Erythroblast (primary cell): ENCODE measurements around the gene PSKH1.

ENCODE experiments used
- DNase-seq, 2 experiments: peaks; one replicate each; lab custom pipeline; 2025; lab: John Stamatoyannopoulos, UW
- GATA1 ChIP-seq: IDR thresholded peaks from 2 replicates; pipeline ENCODE4 v1.6.1; 2011; ENCODE audit warnings: low read depth, mild to moderate bottlenecking, control low read depth, low read length, moderate library complexity
- POLR2A ChIP-seq: IDR thresholded peaks from 2 replicates; pipeline ENCODE4 v1.6.1; 2011; ENCODE audit warnings: mild to moderate bottlenecking, low read length

Gene PSKH1

DNA sequence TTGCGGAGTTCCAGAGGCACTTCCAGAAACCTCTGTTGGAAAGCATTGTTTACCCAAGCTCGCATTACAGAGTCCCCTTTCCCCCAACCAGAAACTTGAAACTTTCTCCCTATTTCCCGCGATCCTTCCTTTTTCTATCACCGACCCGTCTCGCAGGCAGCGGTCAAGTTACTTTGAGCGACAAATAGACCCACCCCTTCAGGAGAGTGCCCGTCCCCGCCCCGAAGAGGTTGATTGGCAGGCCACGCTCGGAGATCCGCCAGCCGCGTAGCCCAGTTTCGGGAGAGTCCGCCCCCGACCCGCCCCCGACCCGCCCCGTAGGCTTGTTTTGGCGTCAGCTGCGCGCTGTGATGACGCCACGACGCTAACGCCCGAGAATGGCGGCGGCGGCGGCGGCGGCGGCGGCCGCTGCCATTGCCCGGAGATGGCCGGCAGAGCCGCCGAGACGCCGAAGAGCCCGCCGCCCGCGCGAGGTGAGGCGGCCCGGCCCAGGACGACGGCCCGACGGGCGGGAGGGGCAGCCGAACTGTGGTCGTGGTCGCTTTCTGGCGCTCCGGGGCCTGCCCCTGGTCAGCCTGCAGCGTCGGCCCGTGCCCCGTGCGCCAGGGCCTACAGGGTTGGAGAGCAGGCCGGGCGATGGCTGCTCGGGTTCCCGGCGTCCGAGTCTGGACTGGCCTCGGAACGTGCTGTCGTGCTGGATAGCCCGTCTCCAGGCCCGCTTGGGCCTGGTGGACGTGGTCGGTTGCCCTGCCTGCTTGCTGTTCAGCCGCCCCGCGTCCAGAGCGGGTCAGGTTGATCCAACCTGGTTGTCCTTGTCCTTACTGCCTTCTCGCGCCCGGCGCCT is at the start of gene PSKH1:
PSKH1 (plus strand) TSS at position 356 of the 844 bp plus-strand sequence. CDS start 15,496 bp downstream, outside the sequence.
- DNase-seq: peak; percentile 97 to 99
- TF ChIP-seq POLR2A (peak; percentile 72), GATA1 (no peak)

DNA sequence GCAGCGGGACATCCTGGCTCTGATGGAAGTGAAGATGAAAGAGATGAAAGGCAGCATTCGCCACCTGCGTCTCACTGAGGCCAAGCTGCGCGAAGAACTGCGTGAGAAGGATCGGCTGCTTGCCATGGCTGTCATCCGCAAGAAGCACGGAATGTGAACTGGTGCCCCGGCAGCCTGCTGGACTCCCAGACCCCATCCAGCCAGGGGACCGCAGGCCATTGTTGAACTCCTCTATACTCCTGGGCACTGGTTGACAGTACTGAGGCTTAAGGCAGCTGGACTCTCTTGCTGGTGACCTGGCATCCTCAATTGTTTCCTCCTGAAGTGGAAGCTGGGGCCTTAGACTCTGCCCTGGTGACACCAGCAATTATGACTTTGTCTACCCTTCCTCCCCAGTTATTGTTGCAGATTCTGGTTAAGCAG is 49.7 kb upstream of the PSKH1 start:
- DNase-seq: no peak

DNA sequence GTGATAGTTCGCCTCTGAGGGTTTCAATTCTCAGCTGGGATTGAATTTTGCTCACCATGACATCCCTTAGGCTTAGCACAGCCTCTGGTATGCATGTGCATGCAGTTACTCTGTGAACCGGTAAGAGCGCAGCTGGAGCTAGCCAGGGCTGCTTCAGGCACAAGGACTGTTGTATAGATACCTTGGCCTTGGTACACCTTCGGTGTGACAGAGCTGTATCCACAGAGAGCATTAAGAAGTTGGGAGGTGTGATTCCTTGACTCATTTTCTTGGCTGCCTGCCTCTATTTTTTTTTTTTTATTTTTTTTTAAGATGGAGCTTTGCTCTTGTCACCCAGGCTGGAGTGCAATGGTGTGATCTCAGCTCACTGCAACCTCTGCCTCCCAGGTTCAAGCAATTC is 48.6 kb upstream of the PSKH1 start:
- DNase-seq: no peak

More for the DNA sequence above, 49.7 kb upstream of the PSKH1 start:
- TF ChIP-seq POLR2A (no peak), GATA1 (no peak)

DNA sequence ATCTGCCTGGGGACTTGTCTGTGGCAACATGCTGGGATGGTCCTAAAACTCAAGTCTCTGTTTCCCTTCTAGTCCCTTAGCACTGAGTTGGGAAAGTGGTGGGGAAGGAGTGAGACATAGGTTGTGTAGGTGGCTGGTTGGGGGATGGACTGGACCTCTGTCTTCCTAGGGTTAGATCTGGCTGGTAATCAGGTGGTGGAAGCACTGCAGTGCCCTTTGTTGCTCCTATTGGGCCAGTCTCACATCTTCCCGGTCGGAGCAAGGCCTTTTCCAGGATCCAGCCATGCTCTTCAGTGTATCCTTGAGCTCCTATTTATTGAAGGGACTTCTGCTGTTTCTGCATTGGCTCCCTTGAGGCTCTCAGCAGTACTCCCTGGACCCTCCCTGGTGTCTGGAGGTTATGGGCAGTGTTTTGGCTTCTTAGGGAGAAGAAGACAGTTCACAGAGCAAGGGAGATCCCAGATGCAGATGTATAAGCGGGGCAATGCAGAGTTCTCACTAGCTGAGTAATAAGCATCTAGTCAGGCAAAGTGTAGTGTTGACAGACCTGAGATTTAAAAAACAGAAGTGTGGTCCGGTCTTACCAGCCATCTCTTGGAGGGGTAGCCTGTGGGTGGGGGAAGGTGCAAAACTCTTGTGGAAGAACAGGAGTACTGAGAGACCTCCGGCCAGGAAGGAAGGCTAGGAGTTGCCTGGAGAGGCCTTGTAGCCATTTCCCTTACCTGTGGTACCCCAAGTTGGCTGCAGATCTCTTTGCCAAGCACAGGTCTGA is 47.6 kb upstream of the PSKH1 start:
- TF ChIP-seq POLR2A (no peak), GATA1 (no peak)
- peak in 1 of 2 experiments; percentile 38 for DNase-seq

More for the DNA sequence above, 48.6 kb upstream of the PSKH1 start:
- TF ChIP-seq GATA1 (no peak), POLR2A (no peak)

DNA sequence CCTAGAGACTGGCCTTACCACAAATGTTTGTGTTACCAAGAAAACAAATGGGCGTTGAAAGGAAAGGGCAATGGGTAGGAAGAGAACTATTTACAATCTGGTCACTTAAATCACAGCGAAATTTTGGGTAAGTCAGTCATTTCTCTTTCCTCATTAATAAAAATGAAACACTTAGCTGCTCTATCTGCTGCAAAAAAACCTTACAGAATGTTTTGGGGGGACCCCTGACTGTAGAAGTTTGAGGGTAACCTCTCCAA is 47.1 kb upstream of the PSKH1 start:
- TF ChIP-seq POLR2A (no peak), GATA1 (no peak)
- peak in 1 of 2 experiments; percentile 46 for DNase-seq

DNA sequence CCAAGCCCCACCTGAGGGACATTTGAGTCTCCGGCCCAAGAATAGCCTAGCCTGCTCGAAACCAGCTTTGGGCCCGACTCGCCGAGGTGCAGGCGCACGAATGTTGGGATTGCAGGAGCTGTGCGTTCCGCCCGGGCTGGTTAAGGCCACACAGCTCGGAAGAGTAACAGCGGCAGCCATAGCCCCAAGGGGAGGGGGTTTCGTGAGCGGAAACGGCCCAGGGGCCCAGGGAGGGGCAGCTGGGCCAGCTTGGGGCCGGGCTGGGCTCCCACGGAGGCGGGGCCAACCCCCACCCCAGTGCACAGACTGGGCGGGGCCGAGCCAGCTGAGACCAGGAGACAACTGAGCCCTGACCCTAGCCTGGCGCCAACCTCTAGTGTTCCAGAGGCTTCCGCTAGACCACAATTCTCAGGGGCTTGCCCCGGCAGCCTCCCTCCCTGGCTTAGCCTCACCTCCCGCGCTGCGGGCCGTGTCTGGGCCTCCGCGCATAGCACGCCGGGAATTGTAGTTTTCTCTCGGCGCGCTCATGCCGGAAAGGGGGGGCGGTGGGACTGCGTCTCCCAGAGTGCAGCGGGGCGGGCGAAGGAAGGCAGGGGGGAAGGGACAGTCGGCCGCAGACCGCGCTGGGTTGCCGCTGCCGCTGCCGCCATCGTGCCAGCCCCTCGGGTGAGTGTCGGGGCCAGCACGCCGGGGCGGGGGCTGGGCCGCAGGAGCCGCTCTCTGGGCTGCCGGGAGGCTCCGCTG is 46.6 kb upstream of the PSKH1 start, which contains the start of gene NUTF2:
NUTF2 (plus strand) TSS at position 614 of the 744 bp plus-strand sequence. CDS start 18,198 bp downstream, outside the sequence.
- TF ChIP-seq GATA1 (no peak), POLR2A (peak; percentile 58)
- DNase-seq: peak; percentile 95 to 96

DNA sequence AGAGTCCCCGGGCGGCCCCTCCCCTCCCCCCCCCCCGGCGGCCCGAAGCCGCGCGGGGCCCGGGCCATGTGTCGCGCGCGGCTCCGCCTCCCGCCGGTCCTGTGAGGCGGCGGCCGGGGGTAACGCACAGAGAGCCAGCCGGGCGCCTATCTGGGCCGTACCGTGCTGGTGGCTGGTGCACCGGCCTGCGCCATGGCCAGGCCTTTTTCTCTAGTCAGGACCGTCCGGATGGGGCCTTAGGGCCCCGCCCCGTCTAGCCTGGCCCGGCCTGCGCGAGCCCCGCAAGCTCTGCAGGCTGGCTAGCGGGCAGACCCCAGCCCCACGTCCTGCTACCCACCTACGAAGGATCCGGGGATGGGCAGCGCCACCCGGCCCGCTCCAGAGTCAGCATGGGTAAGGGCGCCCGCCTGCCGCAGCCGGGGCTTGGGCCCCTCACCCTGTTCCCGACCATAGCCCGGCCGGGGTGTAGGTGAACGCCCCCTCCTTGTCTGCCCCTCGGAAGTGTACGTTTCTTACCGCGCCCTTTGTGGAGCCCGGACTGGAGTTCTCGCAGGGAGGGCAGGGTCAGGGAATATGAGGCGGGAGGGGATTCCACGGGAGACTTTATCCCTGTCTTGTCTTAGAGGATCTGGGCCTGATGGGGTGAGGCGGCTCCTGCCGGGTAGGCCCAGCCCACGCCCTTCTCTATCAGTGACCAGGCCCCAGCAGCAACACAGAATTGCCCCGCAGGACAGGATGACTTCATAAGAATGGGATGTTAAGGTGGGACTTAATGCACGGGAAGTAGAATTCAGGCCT is 45.8 kb upstream of the PSKH1 start, which contains the start of gene CENPT:
CENPT (minus strand) TSS at position 630 of the 798 bp plus-strand sequence. CDS start 13,834 bp downstream, outside the sequence.
- DNase-seq: peak; percentile 89 to 91

DNA sequence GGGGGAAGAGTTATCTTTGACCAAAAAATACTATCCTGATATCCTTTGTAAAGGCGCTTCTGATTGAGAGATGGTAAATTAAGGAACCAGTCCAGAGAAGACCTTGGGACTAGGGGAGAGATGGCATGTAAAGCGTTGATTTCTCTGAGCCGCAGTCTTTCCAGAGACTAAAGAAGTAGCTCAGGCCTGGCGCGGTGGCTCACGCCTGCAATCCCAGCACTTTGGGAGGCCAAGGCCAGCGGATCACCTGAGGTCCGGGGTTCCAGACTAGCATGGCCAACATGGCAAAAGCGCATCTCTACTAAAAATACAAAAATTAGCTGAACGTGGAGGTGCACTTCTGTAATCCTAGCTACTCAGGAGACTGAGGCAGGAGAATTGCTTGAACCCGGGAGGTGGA is 44.9 kb upstream of the PSKH1 start:
- DNase-seq: no peak
- TF ChIP-seq GATA1 (no peak), POLR2A (no peak)

More for the DNA sequence above, 45.8 kb upstream of the PSKH1 start, which contains the start of gene CENPT:
- peak; percentile 32 for TF ChIP-seq POLR2A
- no peak for TF ChIP-seq GATA1

DNA sequence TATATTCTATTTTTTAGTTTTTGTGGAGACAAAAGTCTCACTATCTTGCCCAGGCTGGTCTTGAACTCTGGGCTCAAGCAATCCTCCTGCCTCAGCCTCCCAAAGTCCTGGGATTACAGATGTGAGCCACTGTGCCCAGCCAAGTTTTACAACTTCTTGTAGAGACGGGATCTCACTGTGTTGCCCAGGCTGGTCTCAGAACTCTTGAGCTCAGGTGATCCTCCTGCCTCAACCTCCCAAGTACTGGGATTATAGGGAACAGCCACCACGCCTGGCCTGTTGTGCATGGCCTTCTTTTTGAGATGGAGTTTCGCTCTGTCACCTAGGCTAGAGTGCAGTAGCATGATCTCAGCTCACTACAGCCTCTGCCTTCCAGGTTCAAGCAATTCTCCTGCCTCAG is 39.4 kb upstream of the PSKH1 start:
- no peak for TF ChIP-seq POLR2A
- TF ChIP-seq GATA1: no peak

DNA sequence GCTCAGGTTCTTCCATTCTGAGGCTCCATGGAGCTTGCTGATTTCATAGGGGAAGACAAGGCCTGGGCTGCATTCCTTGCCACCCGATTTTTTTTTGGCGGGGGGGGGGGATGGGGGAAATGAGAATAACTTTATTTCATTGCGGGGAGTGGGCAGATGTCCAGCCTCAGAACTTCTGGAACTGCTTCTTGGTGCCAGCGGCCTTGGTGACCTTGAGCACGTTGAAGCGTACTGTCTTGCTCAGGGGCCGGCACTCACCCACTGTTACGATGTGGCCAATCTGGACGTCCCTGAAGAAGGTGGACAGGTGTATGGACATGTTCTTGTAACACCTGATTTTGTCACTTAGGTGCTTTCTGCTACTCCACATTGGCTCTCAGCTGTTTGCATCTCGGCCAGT is 37.3 kb upstream of the PSKH1 start:
- DNase-seq: no peak
- no peak for TF ChIP-seq POLR2A
- TF ChIP-seq GATA1: no peak

More for the DNA sequence above, 39.4 kb upstream of the PSKH1 start:
- no peak for DNase-seq

DNA sequence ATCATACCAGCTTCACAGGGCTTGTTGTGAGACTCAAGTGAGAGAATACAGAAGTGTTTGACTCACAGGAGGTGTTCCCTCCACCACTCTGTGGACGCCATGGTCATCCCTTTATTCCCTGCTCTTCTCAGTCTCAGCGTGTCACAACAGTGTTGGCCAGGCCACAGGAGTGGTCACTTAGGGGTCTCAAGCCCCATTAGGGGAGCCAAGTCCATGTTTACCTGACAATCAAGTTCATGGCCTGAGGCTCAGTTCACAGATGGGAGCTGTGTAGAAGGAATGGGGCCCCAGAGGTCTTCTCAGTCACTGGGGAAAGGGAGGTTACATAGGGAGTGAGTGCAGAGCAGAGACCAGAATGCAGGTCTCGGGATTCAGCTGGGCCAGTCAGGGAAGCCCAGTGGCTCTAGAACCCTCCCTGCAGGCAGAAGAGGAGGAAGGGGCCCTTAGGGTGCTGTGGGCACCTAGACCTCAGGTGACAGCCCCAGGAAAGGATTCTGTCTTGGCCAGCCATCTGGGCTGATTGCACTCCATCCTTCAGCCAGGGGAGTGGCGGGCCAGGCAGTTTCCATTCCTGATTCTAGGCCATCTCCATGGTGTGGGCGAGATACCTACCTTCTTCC is 36.0 kb upstream of the PSKH1 start:
- TF ChIP-seq GATA1 (no peak), POLR2A (no peak)
- no peak for DNase-seq
